Esophagus squamous epithelium (tissue), 4 donors: Measurements from ENCODE around the gene TBC1D14.

Experiments used
- POLR2A ChIP-seq, 4 donors: fragments of 450-650 bp; IDR thresholded peaks; one replicate each; pipeline ENCODE4 v1.6.1; 2017; ENCODE audit warnings: antibody characterized with exemption in 4 of 4, mild to moderate bottlenecking in 4 of 4, moderate library complexity in 3 of 4
- TF ChIP-seq, protein P1 (sequence below), 6 experiments: fragments of 450-650 bp in 4 of 6; fragments of 200-600 bp in 2 of 6; sonication (generic) in 2 of 6; IDR thresholded peaks; one replicate each; pipeline ENCODE4 v1.5.1; 2016 to 2019; ENCODE audit warnings: antibody characterized with exemption in 6 of 6, mild to moderate bottlenecking in 4 of 6, moderate library complexity in 4 of 6

DNA sequence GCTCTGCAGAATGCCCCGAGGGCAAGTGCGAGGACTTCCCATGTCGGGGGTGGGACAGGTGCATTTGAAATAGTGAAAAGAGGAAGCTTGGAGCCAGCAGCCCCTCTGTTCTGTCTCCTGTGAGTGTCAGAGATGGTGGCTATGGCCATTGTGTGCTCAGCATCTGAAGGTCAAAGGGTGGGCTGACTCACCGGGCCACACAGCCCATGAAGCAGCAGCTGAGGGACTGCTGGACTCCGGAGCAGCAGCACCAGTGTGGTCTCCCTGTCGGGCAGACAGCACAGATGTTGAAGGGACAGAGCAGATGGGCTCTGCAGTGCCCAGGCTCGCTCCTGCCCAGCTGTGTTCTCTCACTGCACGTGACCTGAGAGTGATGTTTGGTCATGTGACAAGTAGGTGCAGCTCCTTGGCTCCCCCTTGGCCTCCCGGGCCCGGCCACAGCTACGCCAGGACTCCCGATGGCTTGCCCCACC, 53.5 kb downstream of the TBC1D14 start:
- TF ChIP-seq, protein P1, sequence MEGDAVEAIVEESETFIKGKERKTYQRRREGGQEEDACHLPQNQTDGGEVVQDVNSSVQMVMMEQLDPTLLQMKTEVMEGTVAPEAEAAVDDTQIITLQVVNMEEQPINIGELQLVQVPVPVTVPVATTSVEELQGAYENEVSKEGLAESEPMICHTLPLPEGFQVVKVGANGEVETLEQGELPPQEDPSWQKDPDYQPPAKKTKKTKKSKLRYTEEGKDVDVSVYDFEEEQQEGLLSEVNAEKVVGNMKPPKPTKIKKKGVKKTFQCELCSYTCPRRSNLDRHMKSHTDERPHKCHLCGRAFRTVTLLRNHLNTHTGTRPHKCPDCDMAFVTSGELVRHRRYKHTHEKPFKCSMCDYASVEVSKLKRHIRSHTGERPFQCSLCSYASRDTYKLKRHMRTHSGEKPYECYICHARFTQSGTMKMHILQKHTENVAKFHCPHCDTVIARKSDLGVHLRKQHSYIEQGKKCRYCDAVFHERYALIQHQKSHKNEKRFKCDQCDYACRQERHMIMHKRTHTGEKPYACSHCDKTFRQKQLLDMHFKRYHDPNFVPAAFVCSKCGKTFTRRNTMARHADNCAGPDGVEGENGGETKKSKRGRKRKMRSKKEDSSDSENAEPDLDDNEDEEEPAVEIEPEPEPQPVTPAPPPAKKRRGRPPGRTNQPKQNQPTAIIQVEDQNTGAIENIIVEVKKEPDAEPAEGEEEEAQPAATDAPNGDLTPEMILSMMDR (IDR thresholded peaks at IDR 0.05), result no peak
- TF ChIP-seq POLR2A (IDR thresholded peaks at IDR 0.05), result no peak
